SK-N-SH (cell line): ENCODE results near the gene MICAL2. TPM values are rescaled to one million over a fixed set of nuclear protein-coding genes. Genes with fewer than 3 reads are reported as not detected.

Experiments
- CTCF ChIA-PET: fragments of 300-600, 350-600 bp; formaldehyde crosslinking; extraction: SDS; loops from one replicate; lab custom pipeline; 2021; lab: Yijun Ruan, JAX
- POLR2A ChIA-PET: fragments of 350-600 bp; sonication (Branson Sonifier 250); formaldehyde crosslinking; extraction: SDS; loops from one replicate; lab custom pipeline; 2020; ENCODE audit warnings: antibody characterized with exemption, inconsistent platforms; lab: Yijun Ruan, JAX
- DNase-seq: peaks from one replicate; pipeline ENCODE4 v3.0.0; 2012
- H2AFZ ChIP-seq: fragments of 200-600 bp; sonication (generic); 2 replicates; pipeline ENCODE4 v1.8.1; 2016; ENCODE audit warnings: antibody characterized with exemption, mild to moderate bottlenecking, low read depth
- H3F3A ChIP-seq: fragments of 200-600 bp; sonication (generic); replicated peaks from 2 replicates; pipeline ENCODE3; 2016; ENCODE audit warnings: antibody characterized with exemption, mild to moderate bottlenecking; ENCODE audit not compliant: insufficient read depth
- H3K27ac ChIP-seq, 2 experiments: fragments of 200-500 bp in 1 of 2; fragments of 200-600 bp in 1 of 2; sonication (Bioruptor generic) in 1 of 2; sonication (generic), shearing (Covaris generic) in 1 of 2; 2 replicates each; pipeline versions ENCODE4 v1.5.1 to v1.6.1; 2014 to 2016; ENCODE audit warnings: low read depth in 2 of 2, inconsistent platforms in 1 of 2, low read length in 1 of 2, mild to moderate bottlenecking in 1 of 2, mixed read lengths in 1 of 2
- H3K27me3 ChIP-seq: fragments of 200-600 bp; sonication (generic), shearing (Covaris generic); 2 replicates; pipeline ENCODE4 v1.6.1; 2016; ENCODE audit warnings: mixed run types; ENCODE audit not compliant: insufficient read depth
- H3K36me3 ChIP-seq, 2 experiments: fragments of 200-500 bp in 1 of 2; fragments of 200-600 bp in 1 of 2; sonication (Bioruptor generic) in 1 of 2; sonication (generic) in 1 of 2; replicated peaks in 1 of 2; 2 replicates each; pipeline versions ENCODE3 to v1.5.1; 2014 to 2016; ENCODE audit warnings: low read length in 1 of 2, mild to moderate bottlenecking in 1 of 2; ENCODE audit not compliant: insufficient read depth in 2 of 2, control insufficient read depth in 1 of 2
- H3K4me1 ChIP-seq, 2 experiments: fragments of 200-500 bp in 1 of 2; fragments of 200-600 bp in 1 of 2; sonication (Bioruptor generic) in 1 of 2; sonication (generic), shearing (Covaris generic) in 1 of 2; 2 replicates each; pipeline versions ENCODE4 v1.5.1 to v1.6.1; 2014 to 2016; ENCODE audit warnings: low read depth in 1 of 2, low read length in 1 of 2, mixed run types in 1 of 2; ENCODE audit not compliant: insufficient read depth in 2 of 2, control insufficient read depth in 1 of 2
- H3K4me2 ChIP-seq: fragments of 200-600 bp; sonication (generic), shearing (Covaris generic); 2 replicates; pipeline ENCODE4 v1.6.1; 2017; ENCODE audit warnings: mixed run types
- H3K4me3 ChIP-seq, 2 experiments: fragments of 200-500 bp in 1 of 2; fragments of 200-600 bp in 1 of 2; sonication (Bioruptor generic) in 1 of 2; sonication (generic), shearing (Covaris generic) in 1 of 2; 2 replicates each; pipeline versions ENCODE4 v1.5.1 to v1.8.1; 2014 to 2016; ENCODE audit warnings: low read depth in 2 of 2, inconsistent platforms in 1 of 2, low read length in 1 of 2, mild to moderate bottlenecking in 1 of 2, mixed read lengths in 1 of 2, moderate library complexity in 1 of 2
- H3K79me2 ChIP-seq: fragments of 200-600 bp; sonication (generic); 2 replicates; pipeline ENCODE4 v1.8.1; 2017; ENCODE audit warnings: mild to moderate bottlenecking; ENCODE audit not compliant: insufficient read depth
- H3K9ac ChIP-seq: fragments of 200-600 bp; sonication (generic); 2 replicates; pipeline ENCODE4 v1.6.1; 2017; ENCODE audit warnings: mixed run types
- H3K9me2 ChIP-seq: fragments of 200-600 bp; sonication (generic); 2 replicates; pipeline ENCODE4 v1.6.1; 2017; ENCODE audit warnings: mixed run types
- H3K9me3 ChIP-seq: fragments of 200-600 bp; sonication (generic); 2 replicates; pipeline ENCODE4 v1.6.1; 2017; ENCODE audit warnings: mixed run types, mild to moderate bottlenecking, moderate library complexity
- H4K20me1 ChIP-seq: fragments of 200-600 bp; sonication (generic); 2 replicates; pipeline ENCODE4 v1.6.1; 2017; ENCODE audit warnings: mild to moderate bottlenecking, mixed run types; ENCODE audit not compliant: insufficient read depth
- ELF1 ChIP-seq: IDR thresholded peaks from 2 replicates; pipeline ENCODE4 v1.4.0; 2012
- MAX ChIP-seq: IDR thresholded peaks from 2 replicates; pipeline ENCODE4 v1.4.0; 2012; ENCODE audit warnings: low read depth
- MEF2A ChIP-seq: IDR thresholded peaks from 2 replicates; pipeline ENCODE4 v1.4.0; 2012; ENCODE audit warnings: low read depth, borderline replicate concordance
- PBX3 ChIP-seq: IDR thresholded peaks from 2 replicates; pipeline ENCODE4; 2012
- POLR2AphosphoS5 ChIP-seq: IDR thresholded peaks from 2 replicates; pipeline ENCODE4 v1.6.1; 2012; ENCODE audit warnings: low read depth, low read length
- RAD21 ChIP-seq: IDR thresholded peaks from 2 replicates; pipeline ENCODE4 v1.6.1; 2012; ENCODE audit warnings: mild to moderate bottlenecking, low read length
- TAF1 ChIP-seq: IDR thresholded peaks from 2 replicates; pipeline ENCODE4 v1.6.1; 2012; ENCODE audit warnings: low read depth, mild to moderate bottlenecking, low read length, moderate library complexity, borderline replicate concordance
- TEAD4 ChIP-seq: IDR thresholded peaks from 2 replicates; pipeline ENCODE4 v1.4.0; 2012; ENCODE audit warnings: mild to moderate bottlenecking, borderline replicate concordance; ENCODE audit not compliant: insufficient read depth
- ZBTB33 ChIP-seq: IDR thresholded peaks from 2 replicates; pipeline ENCODE4 v1.4.0; 2012; ENCODE audit warnings: low read depth, borderline replicate concordance
- WGBS: methylation state at CpG from one replicate; pipeline ENCODE4 v1.1.6; 2017; ENCODE audit warnings: low lambda C conversion rate; 5-methylcytosine and 5-hydroxymethylcytosine counted together
- polyA plus RNA-seq, 3 experiments: library from polyadenylated mRNA; depleted of rRNA; stranded (reverse); fragments of >200 nt; gene quantifications; 2 replicates each; pipeline ENCODE4 v1.2.3, GENCODE V29; 2012
- TF ChIP-seq, protein P1 (sequence below): fragments of 150-350 bp; IDR thresholded peaks from 2 replicates; pipeline ENCODE4 v1.6.1; 2017; ENCODE audit warnings: antibody characterized with exemption, low read length, low read depth, borderline replicate concordance
- TF ChIP-seq, protein P2 (sequence below): fragments of 150-350 bp; IDR thresholded peaks from 2 replicates; pipeline ENCODE4 v1.6.1; 2016; ENCODE audit warnings: mild to moderate bottlenecking, low read depth, low read length

MICAL2 gene
- polyA plus RNA-seq, 1 of the 3 experiments (the other 2 are of a cell fraction): 54.6 TPM

DNA sequence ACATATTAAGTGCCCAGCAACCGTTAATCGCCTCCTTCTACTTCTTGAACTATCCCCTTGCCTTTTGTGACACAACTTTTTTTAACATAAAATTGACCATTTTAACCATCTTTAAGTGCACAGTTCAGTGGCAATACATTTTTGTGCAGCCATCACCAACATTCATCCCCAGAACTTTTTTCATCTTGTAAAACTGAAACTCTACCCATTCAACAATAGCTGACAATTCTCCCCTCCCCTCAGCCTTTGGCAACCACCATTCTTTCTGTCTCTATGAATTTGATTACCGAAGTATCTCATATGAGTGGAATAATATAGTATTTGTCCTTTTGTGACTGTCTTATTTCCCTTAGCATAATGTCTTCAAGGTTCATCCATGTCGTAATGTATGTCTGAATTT, 66.0 kb downstream of the MICAL2 start (continued):
- TF ChIP-seq TEAD4 (no peak), PBX3 (no peak), TAF1 (no peak), POLR2AphosphoS5 (no peak), RAD21 (no peak)
- TF ChIP-seq, all 33 proteins: peak for 0

DNA sequence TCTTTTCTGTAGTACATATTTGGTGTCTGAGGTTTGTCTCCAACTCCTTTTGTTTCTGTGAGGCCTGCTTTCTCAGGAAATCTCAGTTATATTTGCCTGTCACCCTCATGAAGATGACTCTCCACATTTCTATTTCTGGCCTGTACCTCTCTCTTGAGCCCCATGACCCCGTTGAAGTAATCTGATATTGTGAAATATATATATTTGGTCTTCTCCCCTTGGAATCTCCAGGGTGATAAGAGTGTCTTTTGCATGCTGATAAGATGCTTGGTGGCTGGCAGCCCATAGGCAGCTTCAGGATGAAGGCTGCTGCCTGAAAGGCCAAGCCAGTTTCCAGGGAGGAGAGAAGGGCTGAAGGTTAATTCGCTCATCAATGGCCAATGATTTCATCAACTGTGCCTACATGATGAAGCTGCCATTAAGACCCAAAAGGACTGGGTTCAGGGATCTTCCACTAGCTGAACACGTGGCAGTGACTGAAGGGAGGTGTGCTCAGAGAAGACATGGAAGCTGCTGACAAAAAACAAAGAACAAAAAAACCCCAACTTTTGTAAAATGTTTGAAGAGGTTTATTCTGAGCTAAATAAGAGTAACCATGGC, 67.4 kb downstream of the MICAL2 start:
- peaks cover 79% of the 10 kb centered on the region for H3K79me2 ChIP-seq
- ChIA-PET CTCF (interaction anchor here (1.4 kb wide), 1 partner anchor 59 kb away, joined by 4 read pairs; no protein-coding TSS in a partner anchor), POLR2A (no interaction called here)
- peaks cover 71% of the 10 kb centered on the region for H3F3A ChIP-seq
- H3K9me3 ChIP-seq: no peaks in the 10 kb centered on the region
- H2AFZ ChIP-seq: no peak overlapping the region
- peaks cover 3 to 64% of the 10 kb centered on the region in 2 experiments; a peak in 3 of 4 replicates for H3K4me1 ChIP-seq
- peaks cover 0 to 39% of the 10 kb centered on the region in 2 experiments for H3K36me3 ChIP-seq
- no peak overlapping the region for H3K4me2 ChIP-seq
- H3K27me3 ChIP-seq: no peaks in the 10 kb centered on the region
- DNase-seq: no peak
- H3K27ac ChIP-seq: peak overlapping the region in 1 of 2 experiments; percentile 99; a peak in 2 of 4 replicates
- H4K20me1 ChIP-seq: no peaks in the 10 kb centered on the region
- no peak overlapping the region for H3K4me3 ChIP-seq
- H3K9ac ChIP-seq: peak overlapping the region; percentile 67; the same call in 1 of the 2 replicates
- H3K9me2 ChIP-seq: no peaks in the 10 kb centered on the region
- 59% methylated on average over 3 of the region's 3 CpGs for WGBS
- TF ChIP-seq TAF1 (0 out of 2 replicates have a peak, but pooled peaks have one; percentile 22), MAX (no peak)
- TF ChIP-seq, all 33 proteins: peak for 1

- no peak for TF ChIP-seq ZBTB33
- TF ChIP-seq, protein P1, sequence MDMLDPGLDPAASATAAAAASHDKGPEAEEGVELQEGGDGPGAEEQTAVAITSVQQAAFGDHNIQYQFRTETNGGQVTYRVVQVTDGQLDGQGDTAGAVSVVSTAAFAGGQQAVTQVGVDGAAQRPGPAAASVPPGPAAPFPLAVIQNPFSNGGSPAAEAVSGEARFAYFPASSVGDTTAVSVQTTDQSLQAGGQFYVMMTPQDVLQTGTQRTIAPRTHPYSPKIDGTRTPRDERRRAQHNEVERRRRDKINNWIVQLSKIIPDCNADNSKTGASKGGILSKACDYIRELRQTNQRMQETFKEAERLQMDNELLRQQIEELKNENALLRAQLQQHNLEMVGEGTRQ: no peak
- TF ChIP-seq MEF2A: no peak
- TF ChIP-seq ELF1: no peak
- TF ChIP-seq, protein P2, sequence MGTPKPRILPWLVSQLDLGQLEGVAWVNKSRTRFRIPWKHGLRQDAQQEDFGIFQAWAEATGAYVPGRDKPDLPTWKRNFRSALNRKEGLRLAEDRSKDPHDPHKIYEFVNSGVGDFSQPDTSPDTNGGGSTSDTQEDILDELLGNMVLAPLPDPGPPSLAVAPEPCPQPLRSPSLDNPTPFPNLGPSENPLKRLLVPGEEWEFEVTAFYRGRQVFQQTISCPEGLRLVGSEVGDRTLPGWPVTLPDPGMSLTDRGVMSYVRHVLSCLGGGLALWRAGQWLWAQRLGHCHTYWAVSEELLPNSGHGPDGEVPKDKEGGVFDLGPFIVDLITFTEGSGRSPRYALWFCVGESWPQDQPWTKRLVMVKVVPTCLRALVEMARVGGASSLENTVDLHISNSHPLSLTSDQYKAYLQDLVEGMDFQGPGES: no peak
- Histone ChIP-seq H3K4me1 (peaks cover 7 to 63% of the 10 kb centered on the region in 2 experiments; a peak in 3 of 4 replicates), H3K36me3 (peaks cover 0 to 39% of the 10 kb centered on the region in 2 experiments), H2AFZ (no peak overlapping the region), H3K4me2 (no peak overlapping the region), H3K9me2 (no peaks in the 10 kb centered on the region), H3K9ac (peak overlapping the region; percentile 45; the same call in 1 of the 2 replicates), H3K9me3 (no peaks in the 10 kb centered on the region), H3K4me3 (no peak overlapping the region), H3K27ac (peak overlapping the region in 1 of 2 experiments; percentile 99; a peak in 2 of 4 replicates), H4K20me1 (no peaks in the 10 kb centered on the region), H3F3A (peaks cover 70% of the 10 kb centered on the region), H3K79me2 (peaks cover 75% of the 10 kb centered on the region), H3K27me3 (no peaks in the 10 kb centered on the region)
- POLR2A ChIA-PET: no interaction called here
- no peak for DNase-seq
- CTCF ChIA-PET: no interaction called here
- 95% methylated on average over 5 of the region's 5 CpGs for WGBS
Observed at GRCh38 chr11:12179019-12179418, 68.6 kb downstream of the MICAL2 start.
